ENCODE data around the gene NKD1.
"Not testable (repeated sequence)": the region's sequence is repeated elsewhere in the genome, so short reads cannot be mapped to it uniquely, and the experiment has no call there.

The NKD1 gene

DNA sequence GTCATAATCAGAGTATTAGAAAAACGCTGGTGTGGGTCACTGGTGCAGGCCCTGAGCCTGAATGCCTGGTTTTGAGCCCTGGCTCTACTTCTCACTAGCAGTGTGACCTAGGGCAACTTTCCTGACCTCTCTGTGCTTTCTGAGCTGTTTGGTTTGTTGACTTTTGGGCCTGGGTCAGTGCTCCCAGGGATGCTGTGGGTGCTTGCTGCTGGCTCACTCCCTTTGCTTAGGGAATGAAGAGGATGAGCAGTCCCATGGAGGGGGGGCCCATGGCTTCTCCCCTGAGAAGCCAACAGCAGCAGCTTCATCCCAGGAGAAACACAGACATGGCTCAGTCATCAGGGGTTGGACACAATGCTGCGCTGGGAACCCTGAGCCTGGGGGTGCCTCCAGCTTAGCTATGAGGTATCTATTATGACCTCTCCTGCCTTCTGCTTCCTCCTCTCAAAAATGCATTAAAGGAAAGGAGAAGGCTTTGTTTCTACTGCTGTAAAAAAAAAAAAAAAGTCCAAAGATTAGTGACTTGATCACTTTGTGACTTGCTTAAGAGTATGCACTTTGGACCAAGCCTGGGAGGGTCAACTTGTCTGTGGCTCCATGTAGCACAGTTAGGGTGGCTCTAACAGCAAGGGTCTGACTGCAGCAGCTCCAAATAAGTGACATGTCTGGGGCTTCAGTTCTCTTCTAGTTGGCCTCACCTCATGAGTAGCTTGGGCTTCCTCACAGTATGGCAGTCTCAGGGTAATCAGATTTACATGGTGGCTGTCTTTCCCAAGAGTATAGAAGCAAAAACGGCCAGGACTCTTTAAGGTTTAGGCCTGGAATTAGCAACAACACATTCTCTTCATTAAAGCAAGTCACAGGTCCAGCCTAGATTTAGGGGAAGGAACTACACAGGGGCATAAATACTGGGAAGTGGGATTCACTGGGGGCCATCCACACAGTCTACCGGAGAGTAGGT lies 13.0 kb downstream of the NKD1 start:
- no peak for DNase-seq

DNA sequence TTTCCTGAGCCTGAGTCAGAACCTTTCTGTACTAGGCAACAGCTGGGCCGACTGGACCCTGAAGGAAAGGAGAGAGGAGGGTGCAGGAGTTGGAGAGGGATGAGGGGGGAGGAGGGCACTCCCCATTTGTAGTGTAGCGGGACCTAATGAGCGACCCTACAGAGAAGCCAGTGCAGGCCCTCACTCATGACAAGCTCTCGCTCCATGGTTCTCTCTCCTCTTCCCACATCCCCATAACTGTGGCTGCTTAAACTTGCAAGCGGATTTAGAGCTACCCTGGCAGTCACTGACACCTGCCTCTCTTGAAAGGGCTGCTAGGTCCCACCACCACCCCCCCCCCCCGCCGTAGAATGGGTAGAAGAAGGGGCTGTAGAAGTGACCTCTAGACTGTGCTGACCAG lies 14.5 kb downstream of the NKD1 start:
- DNase-seq = no peak

DNA sequence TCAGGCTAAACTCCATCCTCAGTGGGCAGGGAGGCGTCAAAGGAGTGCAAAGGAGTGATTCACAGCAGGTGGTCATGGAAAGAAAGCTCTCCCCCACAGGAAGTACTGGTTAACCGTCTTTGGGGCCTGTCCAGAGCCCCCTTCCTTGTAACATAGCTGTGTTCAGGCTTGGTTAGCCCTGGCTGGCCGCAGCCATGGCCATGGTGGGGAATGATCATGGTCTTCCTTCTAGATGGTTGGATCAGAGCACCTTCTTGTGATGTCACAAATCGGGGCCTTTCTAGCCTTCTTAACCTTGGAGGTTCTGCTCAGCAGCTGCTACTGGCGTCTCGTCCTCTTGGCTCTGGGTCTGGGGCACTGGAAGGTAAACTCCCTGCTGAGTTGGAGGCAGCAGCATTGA lies 15.8 kb downstream of the NKD1 start:
- no peak for DNase-seq

DNA sequence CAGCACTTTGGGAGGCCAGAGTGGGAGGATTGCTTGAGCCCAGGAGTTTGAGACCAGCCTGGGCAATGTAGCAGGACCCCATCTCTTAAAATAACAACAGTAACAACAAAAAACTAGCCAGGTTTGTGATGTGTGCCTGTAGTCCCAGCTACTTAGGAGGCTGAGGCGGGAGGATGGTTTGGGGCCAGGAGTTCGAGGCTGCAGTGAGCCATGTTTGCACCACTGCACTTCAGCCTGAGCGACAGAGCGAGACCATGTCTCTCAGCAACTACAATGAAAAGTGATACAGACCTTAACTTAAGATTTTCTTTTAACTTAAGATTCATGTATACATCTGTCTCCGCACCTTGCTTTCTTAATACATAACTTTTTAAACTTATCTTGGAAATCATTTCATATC lies 17.2 kb downstream of the NKD1 start:
- DNase-seq = no peak

DNA sequence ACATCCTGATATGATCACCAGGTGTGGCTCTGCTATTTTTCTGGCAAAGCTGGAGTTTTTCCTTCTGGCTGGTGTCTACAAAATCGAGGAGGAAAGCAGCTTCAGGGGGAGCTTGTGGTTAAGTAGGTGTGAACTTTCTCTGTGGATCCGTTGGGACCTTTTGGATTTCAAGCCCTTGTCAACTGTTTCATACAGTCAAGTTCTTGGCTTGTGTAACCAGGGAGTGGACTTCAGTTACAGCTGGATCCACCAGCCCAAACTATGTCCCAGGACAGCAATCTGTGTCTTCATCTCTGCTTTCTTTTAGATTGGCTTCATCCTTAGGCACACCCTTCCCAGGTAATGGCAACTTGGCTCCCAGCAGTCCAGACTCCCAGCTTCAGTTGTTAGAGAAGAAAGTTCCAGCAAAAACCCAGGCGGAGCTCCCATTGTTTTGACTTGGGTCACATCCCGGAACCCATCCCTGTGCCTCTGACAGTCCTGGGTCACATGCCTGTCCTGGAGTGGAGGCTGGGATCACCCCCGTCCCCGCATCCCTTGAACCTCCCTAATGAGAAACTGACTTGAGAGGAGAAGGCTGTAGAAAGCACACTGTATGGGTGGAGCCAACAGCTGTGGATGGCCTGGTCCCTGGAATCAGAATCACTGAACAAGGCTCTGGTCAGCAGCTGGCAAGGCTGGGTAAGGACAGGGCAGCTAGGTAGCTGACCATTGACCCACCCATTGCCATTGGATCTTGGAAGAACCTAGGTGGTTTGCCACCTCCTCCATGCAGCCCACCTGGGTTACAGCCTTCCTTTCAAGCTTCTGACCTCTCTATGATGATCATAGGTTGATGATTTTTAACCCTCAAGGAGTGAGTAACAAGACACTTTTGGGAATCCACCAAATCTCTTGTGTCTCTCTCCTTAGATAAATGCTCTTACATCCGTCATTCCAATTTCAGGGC lies 18.1 kb downstream of the NKD1 start:
- DNase-seq = no peak

DNA sequence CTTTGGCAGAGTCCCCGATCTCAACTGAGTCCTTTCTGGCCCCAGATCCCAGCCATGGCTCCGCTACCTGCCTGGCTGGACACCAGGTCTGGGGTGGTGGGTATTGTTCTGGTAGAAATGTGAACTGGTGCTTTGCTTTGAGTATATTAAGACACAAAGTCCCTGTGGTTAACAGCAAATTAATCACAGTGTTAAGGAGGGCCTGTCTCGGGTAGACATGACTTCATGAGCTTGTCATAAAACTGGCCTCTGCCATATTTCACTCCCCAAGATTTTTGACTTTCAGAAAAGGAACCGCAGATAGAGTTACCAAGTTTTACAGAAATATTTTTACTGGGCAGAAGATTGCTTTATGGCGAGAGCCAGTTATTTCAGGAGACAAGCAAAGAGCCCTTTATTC lies 19.5 kb downstream of the NKD1 start:
- no peak for DNase-seq

DNA sequence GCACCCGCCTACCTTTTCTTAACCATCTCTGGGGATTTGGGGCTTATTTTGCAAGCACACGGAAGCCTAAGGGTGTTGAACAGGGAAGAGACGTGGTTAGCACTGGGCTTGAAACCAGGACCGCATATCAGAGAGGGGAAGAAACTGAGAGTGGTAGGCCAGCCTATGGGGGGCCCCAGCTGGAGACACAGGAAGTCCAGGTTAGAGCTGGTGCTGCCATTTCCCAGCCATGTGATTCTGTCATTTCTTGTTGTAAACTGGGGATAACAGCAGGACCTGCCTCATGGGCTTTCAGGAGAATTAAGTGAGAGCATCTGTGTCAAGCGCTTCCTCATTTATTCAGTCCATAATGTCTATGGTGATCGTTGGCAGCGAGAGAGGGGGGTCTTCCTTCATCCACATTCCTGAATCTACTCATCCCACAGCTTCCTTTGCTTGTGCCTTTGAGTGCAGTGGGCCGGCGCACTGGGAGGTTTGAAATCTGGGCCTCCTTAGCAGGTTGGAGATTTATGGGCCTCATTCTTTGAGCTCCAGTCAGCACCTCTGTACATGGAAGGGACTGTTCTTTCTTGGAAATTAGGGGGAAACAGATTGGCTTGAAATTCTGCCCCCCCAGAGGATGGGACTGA lies 20.1 kb downstream of the NKD1 start:
- DNase-seq = no peak

DNA sequence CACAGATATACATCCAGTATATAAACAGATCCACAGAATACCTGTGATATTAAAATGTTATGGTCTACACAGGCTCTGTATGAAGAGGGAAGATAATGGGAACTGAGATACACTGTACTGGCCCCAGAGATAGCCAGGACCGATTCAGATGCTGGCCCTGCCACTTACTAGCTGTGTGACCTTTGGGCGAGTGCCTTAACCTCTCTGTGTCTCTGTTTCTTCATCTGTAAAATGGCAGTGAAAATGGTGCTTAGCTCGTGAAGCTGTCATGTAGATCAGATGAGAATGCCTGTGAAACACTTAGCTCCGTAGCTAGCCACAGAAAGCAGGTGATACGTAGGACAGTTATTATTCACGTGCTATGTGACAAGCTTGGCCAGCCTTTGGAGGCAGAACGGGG lies 22.2 kb downstream of the NKD1 start:
- DNase-seq = no peak

DNA sequence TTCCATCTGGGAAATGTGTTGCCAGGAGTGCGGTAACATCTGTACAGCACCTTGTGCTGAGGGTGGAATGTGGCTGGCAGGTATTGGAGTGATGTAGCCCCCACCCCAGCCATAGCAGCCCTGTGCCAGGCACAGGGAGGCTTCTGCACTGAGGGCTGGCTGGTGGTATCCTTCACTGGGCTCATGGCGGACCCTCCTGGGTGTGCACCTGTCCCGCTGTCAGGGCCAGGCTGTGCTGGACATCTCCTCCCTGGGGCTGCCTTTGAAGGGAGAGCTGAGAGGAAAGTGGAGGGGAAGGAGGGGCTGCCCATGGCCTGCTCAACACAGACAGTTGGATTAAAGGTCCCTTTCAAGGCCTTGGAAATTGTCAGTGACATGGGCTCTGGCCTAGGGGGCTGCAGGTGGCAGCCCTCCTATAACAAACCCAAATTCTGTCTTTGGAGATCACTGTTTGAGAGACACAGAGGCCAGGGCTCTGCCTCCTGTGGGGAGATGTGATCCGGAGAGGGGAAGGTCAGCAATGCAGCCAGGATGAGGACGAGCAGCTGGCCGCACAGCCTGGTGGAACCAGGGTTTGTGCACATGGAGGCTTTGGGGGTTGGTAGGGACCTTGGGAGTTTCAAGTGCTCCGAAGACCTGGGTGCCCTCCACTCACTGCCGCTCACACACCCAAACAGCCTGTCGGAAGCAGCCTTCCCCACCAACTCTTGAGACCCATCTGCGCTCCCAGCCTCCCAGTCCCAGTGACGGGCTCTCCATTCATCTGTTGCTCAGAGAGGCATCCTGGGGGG lies 22.8 kb downstream of the NKD1 start:
- DNase-seq = no peak

DNA sequence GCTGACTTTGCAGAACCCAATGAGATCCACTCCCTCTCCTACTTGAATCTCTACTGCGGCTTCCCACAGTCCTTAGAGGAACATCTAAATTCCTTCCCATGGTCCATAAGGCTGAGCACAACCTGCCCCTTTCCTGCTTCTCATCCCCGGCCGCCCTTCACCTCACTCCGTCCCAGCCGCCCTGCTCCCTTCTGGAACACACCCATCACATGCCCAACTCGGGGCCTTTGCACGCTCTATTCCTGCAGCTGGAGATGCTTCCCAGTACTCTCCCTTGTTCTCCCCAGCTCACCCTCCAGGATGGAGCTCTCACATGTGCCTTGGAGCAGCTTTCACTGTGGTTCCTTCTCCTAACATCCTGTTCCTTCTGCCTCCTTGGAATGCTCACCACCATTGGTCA lies 23.6 kb downstream of the NKD1 start:
- DNase-seq = no peak

DNA sequence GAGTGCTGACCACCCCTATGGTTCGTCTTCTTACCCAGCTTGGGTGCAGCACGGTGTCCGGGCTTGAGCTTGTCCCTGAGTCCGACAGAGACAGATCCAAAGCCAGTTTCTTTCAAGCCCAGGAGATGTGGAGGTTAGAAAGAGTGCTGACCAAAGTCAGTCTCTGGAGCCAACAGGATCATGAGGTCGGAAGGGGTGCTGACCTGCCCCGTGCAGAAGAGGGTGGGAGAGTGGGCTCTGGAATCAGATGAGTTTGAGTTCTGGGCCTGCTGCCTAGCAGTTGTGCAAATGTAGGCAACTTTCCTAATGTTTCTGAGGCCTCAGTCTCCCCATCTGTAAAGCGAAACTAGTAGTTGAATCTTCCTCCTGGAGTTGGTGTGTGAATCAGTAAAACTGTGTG lies 24.5 kb downstream of the NKD1 start:
- no peak for DNase-seq

DNA sequence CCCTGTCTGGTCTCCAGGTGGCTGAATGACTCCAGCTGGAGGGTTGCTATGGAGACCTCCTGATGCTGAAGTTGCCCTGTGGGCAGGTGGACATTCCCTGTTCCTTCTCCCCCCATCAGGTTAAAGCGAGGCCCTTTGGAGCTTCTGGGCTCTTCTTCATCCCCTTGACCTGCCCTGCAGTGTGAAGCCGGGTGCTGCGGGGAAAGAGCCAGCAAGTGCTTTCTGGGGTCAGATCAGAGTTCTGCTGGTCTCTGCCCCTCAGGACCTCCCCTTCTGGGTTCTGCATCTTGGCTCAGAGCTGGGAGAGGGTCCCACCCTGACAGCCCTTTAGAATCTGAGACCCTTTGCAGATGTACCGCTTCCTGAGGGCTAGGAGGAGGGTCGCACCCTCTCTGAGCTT lies 25.1 kb downstream of the NKD1 start:
- no peak for DNase-seq

DNA sequence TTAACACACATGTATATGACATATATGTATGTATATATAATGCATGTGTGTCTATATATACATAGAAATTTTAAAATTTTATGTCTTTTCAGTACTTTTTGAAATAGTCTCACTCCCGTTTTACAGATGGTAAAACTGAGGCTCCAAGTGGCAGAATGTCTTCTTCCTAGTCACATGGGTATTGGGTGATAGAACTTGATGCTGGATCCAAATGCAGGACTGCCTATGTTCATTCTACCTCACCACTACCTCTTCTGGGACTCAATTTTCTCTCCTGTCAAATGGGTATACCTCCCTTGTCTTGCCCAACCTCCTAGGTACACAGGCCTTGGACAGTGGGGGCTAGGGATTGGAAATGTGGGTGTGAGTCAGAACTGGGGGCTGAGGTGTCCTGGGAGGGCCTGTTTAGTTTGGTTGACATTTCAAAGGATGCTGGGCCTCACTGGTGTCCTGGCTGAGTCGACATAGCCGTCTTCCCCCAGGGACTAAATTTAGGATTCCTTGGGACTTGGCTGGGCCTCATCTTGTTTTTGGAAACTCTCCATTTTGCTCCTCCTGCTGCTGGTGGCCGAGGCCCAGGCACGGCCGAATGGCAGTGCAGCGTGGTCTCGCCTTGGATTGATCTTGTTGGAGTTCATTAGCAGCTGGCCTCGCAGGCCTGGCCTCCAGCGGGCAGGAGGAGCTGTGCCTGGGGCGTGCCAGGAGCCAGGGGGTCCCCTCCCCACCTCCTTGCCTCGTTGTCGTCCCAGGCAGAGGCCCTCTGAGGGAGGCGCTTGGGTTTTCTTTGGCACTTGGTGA lies 25.9 kb downstream of the NKD1 start:
- no peak for DNase-seq

DNA sequence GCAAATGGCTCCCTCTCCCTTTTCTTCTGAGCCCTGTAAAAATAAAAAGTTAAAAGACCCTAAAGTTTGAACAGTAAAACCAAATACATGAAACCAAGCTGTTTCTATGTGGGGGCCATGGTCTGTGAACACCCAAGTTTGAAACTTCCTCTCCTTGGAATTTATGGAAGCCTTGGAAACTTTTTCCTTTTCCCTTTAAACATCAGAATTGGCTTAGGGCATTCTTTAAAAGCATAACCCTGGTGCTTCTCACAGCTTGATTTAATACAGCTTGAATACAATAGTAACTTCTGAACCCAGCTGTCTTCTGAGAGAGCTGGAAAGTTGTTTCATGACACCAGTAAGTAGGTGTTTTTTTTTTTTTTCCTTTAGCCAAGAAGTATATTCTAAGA lies 26.5 kb downstream of the NKD1 start:
- DNase-seq = no peak

DNA sequence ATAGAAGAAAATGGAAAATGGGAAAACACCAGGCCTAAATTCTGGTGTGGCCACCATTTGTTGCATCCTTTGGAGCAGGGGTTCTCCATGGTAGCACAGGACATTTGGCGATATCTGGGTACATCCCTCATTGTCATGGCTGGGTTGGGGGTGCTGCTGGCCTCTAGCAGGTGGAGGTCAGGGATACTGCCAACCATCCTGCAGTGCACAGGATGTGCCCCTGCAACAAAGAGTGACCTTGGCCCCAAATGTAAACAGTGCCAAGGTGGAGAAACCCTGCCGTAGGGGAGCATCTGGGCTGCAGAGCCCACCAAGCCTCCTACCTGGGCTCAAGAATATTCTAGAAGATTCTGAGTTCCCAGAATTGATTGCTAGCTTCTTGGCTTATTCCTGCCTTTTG lies 27.5 kb downstream of the NKD1 start:
- DNase-seq = no peak

DNA sequence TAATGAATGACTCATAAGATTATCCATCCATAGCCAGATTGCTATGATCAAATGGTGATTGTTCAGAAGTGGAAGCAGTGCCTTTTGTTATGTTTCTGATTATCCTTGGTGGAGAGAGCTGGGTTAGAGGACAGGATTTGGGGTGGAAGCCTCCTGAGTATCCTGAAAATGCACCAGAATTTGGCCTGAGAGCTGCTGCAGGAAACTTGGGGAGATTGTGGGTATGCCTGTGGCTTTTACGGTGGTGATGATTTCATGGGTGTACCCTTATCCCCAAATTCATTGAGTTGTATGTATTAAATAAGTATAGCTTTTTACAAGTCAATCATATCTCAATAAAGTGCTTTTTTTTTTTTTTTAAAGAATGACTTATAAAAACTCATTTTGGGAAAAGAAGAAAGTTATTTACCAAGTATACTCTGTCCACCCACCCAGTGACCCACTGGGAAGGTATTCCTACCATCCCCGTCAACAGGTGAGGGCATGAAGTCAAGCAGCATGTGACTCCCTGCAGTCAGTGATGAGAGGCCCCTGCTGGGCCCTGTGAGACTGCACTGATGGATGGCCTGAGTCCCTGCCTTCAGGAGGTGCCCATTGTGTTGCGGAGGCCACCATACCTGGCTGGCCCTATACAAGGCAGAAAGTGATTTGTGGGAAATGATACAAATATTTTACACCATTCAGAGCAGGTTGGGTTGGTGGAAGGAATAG lies 28.4 kb downstream of the NKD1 start:
- DNase-seq = no peak

DNA sequence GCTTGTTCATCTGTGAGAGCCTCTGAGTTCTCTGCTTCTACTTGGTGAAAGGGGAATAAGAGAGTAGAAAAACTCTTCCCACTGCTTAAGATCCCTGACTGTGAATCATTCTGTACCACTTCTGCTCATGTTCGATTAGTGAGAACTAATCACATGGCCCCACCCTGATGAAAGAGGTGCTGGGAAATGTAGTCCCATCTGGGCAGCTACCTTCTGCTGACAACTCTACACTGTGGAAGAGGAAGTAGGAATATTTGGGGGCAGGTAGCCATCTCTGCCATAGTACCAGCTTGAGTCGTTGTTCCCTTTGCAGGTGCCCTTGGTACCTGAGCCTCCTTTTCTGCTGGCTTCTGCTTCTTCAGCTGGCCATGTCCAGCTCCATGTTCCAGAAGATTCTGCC lies 29.9 kb downstream of the NKD1 start:
- no peak for DNase-seq

DNA sequence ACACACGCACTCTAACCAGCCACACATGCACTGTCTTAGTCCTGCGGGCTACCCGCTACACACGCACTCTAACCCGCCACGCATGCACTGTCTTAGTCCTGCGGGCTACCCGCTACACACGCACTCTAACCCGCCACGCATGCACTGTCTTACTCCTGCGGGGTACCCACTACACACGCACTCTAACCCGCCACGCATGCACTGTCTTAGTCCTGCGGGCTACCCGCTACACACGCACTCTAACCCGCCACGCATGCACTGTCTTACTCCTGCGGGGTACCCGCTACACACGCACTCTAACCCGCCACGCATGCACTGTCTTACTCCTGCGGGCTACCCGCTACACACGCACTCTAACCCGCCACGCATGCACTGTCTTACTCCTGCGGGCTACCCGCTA lies 31.2 kb downstream of the NKD1 start:
- not testable (repeated sequence) for DNase-seq

DNA sequence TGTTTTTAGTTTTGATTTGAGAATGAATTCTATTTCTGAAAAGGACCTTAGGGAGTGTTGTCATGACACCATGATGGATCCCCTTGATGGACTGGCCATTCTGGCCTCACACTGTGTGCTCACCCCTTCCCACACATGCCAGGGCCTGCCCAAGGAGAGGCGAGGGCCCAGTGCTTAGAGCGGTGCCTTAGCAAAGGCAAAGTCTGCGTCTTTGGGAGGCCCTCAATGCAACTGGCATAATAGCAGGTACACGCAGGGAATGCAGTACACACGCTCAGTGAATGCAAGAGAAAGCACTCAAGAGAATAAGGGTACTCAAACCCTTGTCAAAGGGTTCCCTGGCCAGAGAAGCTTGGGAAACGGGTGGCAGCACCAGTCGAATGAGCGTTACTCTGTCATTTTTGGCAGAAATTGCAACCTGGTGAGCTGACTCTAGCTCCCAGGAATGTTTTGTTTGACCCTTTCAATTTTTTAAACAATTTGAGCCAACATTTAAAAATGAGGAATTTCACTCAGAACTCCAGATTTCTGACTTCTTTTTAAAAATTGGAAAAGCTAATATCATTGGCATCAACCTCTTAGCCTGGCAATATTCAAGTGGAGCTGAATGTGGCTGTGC lies 32.1 kb downstream of the NKD1 start:
- DNase-seq = no peak

DNA sequence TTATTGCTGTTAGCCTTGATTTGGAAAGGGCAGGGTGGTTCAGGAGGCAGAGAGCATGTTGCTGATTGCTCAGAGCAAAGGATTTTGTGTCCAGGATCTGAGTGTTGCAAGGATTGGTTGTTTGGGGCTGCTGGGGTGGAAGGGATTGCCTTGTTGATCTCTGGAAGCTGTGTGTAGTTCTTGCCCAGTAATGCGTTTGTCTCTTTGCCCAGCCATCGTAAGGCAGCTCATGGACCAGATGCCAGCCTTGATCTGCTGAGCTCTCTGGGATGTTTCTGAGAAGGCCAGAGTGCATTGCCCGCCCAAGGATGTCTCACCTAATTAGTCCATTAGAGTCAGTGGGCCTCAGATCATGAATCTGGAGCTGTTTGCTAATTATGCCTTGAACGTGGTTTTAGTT lies 33.6 kb downstream of the NKD1 start:
- no peak for DNase-seq

DNA sequence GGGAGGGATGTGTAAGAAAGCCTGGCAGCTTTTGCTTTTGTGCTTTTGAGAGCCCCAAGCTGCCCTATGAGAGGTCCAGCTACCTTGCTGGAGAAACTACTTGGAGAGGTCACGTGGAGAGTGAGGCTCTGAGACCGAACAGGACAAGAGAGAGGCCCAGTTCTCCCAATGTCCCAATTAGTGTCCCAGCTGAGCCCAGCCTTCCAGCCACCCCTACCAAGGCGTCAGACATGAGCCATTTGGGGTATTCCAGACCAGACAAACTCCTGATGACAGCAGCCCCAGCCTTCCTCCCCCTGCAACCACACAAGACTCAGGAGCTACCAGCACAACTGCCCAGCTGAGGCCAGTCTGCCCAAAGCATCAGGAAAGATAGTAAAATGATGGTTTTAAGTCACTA lies 35.0 kb downstream of the NKD1 start:
- DNase-seq = no peak

All from stimulated activated CD4-positive, alpha-beta T cell treated with anti-CD3 and anti-CD28 coated beads, Interleukin-4, amount 100 ng/mL, for 4 hours (primary cell).